Measurements from ENCODE around the gene PPP2R2C. TPM values are rescaled to one million over a fixed set of nuclear protein-coding genes. Genes with fewer than 3 reads are reported as not detected.

Gene PPP2R2C
- total and polyA plus RNA-seq, 2 of the 4 experiments (the other 2 are of a cell fraction), result 0.03 TPM; not detected in 1

DNA sequence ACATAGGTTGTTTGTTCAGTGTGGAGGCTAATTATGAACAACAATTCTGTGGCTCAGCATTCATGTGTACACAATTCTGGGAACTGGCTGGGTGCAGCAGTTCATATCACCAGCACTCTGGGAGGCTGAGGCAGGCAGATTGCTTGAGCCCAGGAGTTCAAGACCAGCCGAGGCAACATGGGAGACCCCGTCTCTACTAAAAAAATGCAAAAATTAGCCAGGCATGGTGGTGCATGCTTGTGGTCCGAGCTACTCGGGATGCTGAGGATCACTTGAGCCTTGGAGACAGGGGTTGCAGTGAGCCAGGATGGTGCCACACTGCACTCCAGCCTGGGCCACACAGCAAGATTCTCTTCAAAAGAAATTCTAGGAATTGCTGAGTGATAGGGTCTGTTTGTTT lies 4.5 kb upstream of the PPP2R2C start:
- in situ Hi-C loops (cut with MboI; ENCODE audit: low sequenced_read_pairs), result no loop called here
- H3K14ac ChIP-seq (replicated peaks; ENCODE audit: low read depth, low read length), result no peak overlapping the region
- no peak overlapping the region for H3K4me3 ChIP-seq (ENCODE audit: insufficient read depth, low read depth, low read length)
- H2BK5ac ChIP-seq (ENCODE audit: low read depth, low read length, poor library complexity, severe bottlenecking), result no peak overlapping the region
- DNase-seq (no peak), ATAC-seq (ENCODE audit: low read depth) (no peak)
- POLR2A ChIA-PET (ENCODE audit: unreplicated experiment), result no interaction called here
- H3K9me3 ChIP-seq (ENCODE audit: control insufficient read depth, insufficient read depth, low read length), result no peaks in the 10 kb centered on the region
- no peak overlapping the region for H4K91ac ChIP-seq (ENCODE audit: insufficient read depth, low read depth, low read length)
- TF ChIP-seq CEBPB (IDR thresholded peaks at IDR 0.05; ENCODE audit: low read depth, low read length) (no peak), RAD21 (IDR thresholded peaks at IDR 0.05; ENCODE audit: low read length) (no peak), SMC3 (IDR thresholded peaks at IDR 0.05; ENCODE audit: low read depth, low read length) (no peak), MXI1 (IDR thresholded peaks at IDR 0.05; ENCODE audit: borderline replicate concordance, low read depth, low read length) (no peak), MAFK (IDR thresholded peaks at IDR 0.05; ENCODE audit: low read depth, low read length) (no peak), RCOR1 (IDR thresholded peaks at IDR 0.05; ENCODE audit: insufficient replicate concordance, low read length) (no peak), NFE2L2 (IDR thresholded peaks at IDR 0.05; ENCODE audit: low read depth, low read length) (no peak), POLR2A (IDR thresholded peaks at IDR 0.05; ENCODE audit: low read depth, low read length) (no peak), MAZ (IDR thresholded peaks at IDR 0.05; ENCODE audit: borderline replicate concordance, low read depth, low read length) (no peak), CHD1 (IDR thresholded peaks at IDR 0.05; ENCODE audit: low read depth, low read length) (no peak)
- TF ChIP-seq, protein P1, sequence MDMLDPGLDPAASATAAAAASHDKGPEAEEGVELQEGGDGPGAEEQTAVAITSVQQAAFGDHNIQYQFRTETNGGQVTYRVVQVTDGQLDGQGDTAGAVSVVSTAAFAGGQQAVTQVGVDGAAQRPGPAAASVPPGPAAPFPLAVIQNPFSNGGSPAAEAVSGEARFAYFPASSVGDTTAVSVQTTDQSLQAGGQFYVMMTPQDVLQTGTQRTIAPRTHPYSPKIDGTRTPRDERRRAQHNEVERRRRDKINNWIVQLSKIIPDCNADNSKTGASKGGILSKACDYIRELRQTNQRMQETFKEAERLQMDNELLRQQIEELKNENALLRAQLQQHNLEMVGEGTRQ (IDR thresholded peaks at IDR 0.05; ENCODE audit: low read depth, low read length), result no peak
- TF ChIP-seq, protein P2, sequence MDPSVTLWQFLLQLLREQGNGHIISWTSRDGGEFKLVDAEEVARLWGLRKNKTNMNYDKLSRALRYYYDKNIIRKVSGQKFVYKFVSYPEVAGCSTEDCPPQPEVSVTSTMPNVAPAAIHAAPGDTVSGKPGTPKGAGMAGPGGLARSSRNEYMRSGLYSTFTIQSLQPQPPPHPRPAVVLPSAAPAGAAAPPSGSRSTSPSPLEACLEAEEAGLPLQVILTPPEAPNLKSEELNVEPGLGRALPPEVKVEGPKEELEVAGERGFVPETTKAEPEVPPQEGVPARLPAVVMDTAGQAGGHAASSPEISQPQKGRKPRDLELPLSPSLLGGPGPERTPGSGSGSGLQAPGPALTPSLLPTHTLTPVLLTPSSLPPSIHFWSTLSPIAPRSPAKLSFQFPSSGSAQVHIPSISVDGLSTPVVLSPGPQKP (IDR thresholded peaks at IDR 0.05; ENCODE audit: borderline replicate concordance, low read depth, low read length), result no peak
- TF ChIP-seq, protein P3, sequence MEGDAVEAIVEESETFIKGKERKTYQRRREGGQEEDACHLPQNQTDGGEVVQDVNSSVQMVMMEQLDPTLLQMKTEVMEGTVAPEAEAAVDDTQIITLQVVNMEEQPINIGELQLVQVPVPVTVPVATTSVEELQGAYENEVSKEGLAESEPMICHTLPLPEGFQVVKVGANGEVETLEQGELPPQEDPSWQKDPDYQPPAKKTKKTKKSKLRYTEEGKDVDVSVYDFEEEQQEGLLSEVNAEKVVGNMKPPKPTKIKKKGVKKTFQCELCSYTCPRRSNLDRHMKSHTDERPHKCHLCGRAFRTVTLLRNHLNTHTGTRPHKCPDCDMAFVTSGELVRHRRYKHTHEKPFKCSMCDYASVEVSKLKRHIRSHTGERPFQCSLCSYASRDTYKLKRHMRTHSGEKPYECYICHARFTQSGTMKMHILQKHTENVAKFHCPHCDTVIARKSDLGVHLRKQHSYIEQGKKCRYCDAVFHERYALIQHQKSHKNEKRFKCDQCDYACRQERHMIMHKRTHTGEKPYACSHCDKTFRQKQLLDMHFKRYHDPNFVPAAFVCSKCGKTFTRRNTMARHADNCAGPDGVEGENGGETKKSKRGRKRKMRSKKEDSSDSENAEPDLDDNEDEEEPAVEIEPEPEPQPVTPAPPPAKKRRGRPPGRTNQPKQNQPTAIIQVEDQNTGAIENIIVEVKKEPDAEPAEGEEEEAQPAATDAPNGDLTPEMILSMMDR (conservative IDR thresholded peaks at IDR 0.05; ENCODE audit: low read depth, low read length), result no peak
- no peaks in the 10 kb centered on the region for H3K9me1 ChIP-seq (ENCODE audit: insufficient read depth, low read length)
- no peak overlapping the region for H4K8ac ChIP-seq (ENCODE audit: low read depth in 2 of 2, low read length in 2 of 2)
- no peak overlapping the region for H2AFZ ChIP-seq (replicated peaks; ENCODE audit: low read length, poor library complexity)
- no peak overlapping the region for H3K27ac ChIP-seq (ENCODE audit: insufficient read depth, low read length)
- H3K56ac ChIP-seq (ENCODE audit: extremely low read depth, insufficient read depth, low read length), result no peak overlapping the region
- no peak overlapping the region for H3K4me2 ChIP-seq (ENCODE audit: low read depth, low read length)
- no peaks in the 10 kb centered on the region for H3K79me1 ChIP-seq (ENCODE audit: low read depth in 1 of 2, low read length in 2 of 2)
- H2BK20ac ChIP-seq (ENCODE audit: low read depth, low read length), result no peak overlapping the region
- no peaks in the 10 kb centered on the region for H3K4me1 ChIP-seq (ENCODE audit: control insufficient read depth, insufficient read depth, low read length)
- no peak overlapping the region for H3K4ac ChIP-seq (ENCODE audit: low read depth, low read length)
- dilution Hi-C loops (cut with HindIII; ENCODE audit: low sequenced_read_pairs, unreplicated experiment), result no loop called here
- no peaks in the 10 kb centered on the region for H4K20me1 ChIP-seq (ENCODE audit: insufficient read depth, low read length)
- H2BK120ac ChIP-seq (ENCODE audit: low read depth, low read length), result no peak overlapping the region
- no peak overlapping the region for H3K9ac ChIP-seq (ENCODE audit: low read depth, low read length)
- no TSS peak for BruUV-seq (replicated peaks)
- CTCF ChIA-PET, result no interaction called here
- 72% methylated on average over 3 of the region's 4 CpGs; no CpG with 5 or more reads in 1 of the 2 experiments for WGBS, 2 experiments (ENCODE audit: extremely low coverage in 2 of 2, insufficient read length in 1 of 2)
- no peaks in the 10 kb centered on the region for H3K36me3 ChIP-seq (ENCODE audit: control insufficient read depth, insufficient read depth, low read length)
- H3K27me3 ChIP-seq (ENCODE audit: control insufficient read depth, insufficient read depth, low read length), result peaks cover 13% of the 10 kb centered on the region
- no peak overlapping the region for H3K23ac ChIP-seq (ENCODE audit: low read depth, low read length)
- no peak overlapping the region for H2AK9ac ChIP-seq (replicated peaks; ENCODE audit: low read depth, low read length, poor library complexity)
- H3K18ac ChIP-seq (ENCODE audit: low read depth, low read length), result no peak overlapping the region
- intact Hi-C loops (cut with micrococcal nuclease), result no loop called here
- no peak overlapping the region for H4K5ac ChIP-seq (ENCODE audit: low read depth, low read length)
- H2AK5ac ChIP-seq (ENCODE audit: low read depth, low read length), result no peak overlapping the region
- no peak overlapping the region for H2BK15ac ChIP-seq (ENCODE audit: low read depth, low read length)

Data from IMR-90 (cell line).